ENCODE data around the gene N4BP2L2.

N4BP2L2 gene

DNA sequence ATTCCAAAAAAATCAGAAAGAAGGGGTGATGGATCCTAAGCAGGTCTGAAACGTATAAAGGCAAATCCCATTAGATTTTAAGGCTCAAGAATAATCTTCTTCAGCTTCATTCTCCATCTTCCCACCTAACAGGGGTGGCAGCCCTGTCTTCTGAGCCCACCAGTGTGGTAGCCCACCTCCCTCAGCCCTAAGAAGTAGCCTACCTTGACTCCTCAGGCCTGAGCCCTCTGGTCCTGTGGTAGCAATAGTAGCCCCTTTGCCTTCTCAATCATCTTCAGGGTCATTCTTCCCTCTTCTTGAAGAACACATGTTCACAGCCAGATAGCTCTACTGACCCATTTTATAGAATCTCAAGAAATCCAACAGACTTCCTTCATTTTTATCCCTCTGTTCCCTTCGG lies 33.7 kb downstream of the N4BP2L2 start:
- no peak overlapping the region for H3K27ac ChIP-seq (ENCODE audit: low read length, poor library complexity, severe bottlenecking)
- no peak overlapping the region for H3K14ac ChIP-seq (ENCODE audit: low read length in 2 of 2)
- peaks cover 10% of the 10 kb centered on the region for H3K79me1 ChIP-seq (replicated peaks; ENCODE audit: low read length, poor library complexity, severe bottlenecking)
- H2BK15ac ChIP-seq (ENCODE audit: low read depth, poor library complexity, severe bottlenecking): no peak overlapping the region
- no peak overlapping the region for H2AFZ ChIP-seq (ENCODE audit: low read depth, low read length)
- H2BK12ac ChIP-seq (ENCODE audit: low read length in 2 of 2): no peak overlapping the region
- no peak overlapping the region for H4K91ac ChIP-seq (ENCODE audit: low read length)
- DNase-seq: no peak
- no peak overlapping the region for H3K23ac ChIP-seq (ENCODE audit: low read length in 2 of 2)
- 99% methylated on average over 2 of the region's 2 CpGs for WGBS
- H3K4me1 ChIP-seq (ENCODE audit: control insufficient read depth, insufficient read depth, low read depth, low read length): no peaks in the 10 kb centered on the region
- no peaks in the 10 kb centered on the region for H3K27me3 ChIP-seq (ENCODE audit: control insufficient read depth in 1 of 2, insufficient read depth in 1 of 2, low read length in 2 of 2)
- H3K9me3 ChIP-seq (ENCODE audit: control insufficient read depth, low read length): no peaks in the 10 kb centered on the region
- H3K4me3 ChIP-seq (ENCODE audit: insufficient read depth in 1 of 2, low read depth in 1 of 2, low read length in 2 of 2): no peak overlapping the region
- no peak overlapping the region for H2AK5ac ChIP-seq (ENCODE audit: low read length, severe bottlenecking)
- H3K9ac ChIP-seq (ENCODE audit: low read length): no peak overlapping the region
- no peak overlapping the region for H4K8ac ChIP-seq (ENCODE audit: low read length)
- peaks cover 0 to 71% of the 10 kb centered on the region in 2 experiments for H3K36me3 ChIP-seq (ENCODE audit: control insufficient read depth in 1 of 2, insufficient read depth in 2 of 2, low read depth in 1 of 2, low read length in 2 of 2)
- H2BK120ac ChIP-seq (ENCODE audit: low read depth, low read length): no peak overlapping the region
- no peak overlapping the region for H3K4ac ChIP-seq (ENCODE audit: low read depth in 1 of 2, low read length in 2 of 2)
- no peak overlapping the region for H2BK5ac ChIP-seq (ENCODE audit: low read depth, low read length, poor library complexity, severe bottlenecking)
- H3K18ac ChIP-seq (ENCODE audit: low read depth in 1 of 2, low read length in 2 of 2): no peak overlapping the region
- no peak overlapping the region for H3K4me2 ChIP-seq (ENCODE audit: low read length, poor library complexity, severe bottlenecking)

DNA sequence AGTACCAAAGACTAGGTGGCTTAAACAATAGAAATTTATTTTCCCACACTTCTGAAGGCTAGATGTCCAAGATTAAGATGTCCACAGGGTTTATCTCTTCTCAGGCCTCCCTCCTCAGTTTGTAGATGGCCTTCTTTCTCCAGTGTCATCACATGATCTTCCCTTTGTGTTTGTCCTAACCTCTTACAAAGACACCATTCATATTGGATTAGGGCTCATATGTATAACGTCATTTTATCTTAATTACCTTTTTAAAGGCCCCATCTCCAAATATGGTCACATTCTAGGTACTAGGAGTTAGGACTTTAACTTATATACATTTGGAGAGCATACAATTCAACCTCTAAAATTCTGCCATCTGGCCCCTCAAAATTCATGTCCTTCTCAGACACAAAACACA lies 34.3 kb downstream of the N4BP2L2 start:
- H3K27me3 ChIP-seq (ENCODE audit: control insufficient read depth in 1 of 2, insufficient read depth in 1 of 2, low read length in 2 of 2): no peaks in the 10 kb centered on the region
- 100% methylated on average over 1 of the region's 1 CpG for WGBS
- no peaks in the 10 kb centered on the region for H3K4me1 ChIP-seq (ENCODE audit: control insufficient read depth, insufficient read depth, low read depth, low read length)
- no peak for DNase-seq
- H3K4me2 ChIP-seq (ENCODE audit: low read length, poor library complexity, severe bottlenecking): no peak overlapping the region
- no peak overlapping the region for H3K4me3 ChIP-seq (ENCODE audit: insufficient read depth in 1 of 2, low read depth in 1 of 2, low read length in 2 of 2)
- H4K91ac ChIP-seq (ENCODE audit: low read length): no peak overlapping the region
- H2BK120ac ChIP-seq (ENCODE audit: low read depth, low read length): no peak overlapping the region
- no peak overlapping the region for H2AFZ ChIP-seq (ENCODE audit: low read depth, low read length)
- no peaks in the 10 kb centered on the region for H3K9me3 ChIP-seq (ENCODE audit: control insufficient read depth, low read length)
- no peak overlapping the region for H3K23ac ChIP-seq (ENCODE audit: low read length in 2 of 2)
- no peak overlapping the region for H2AK5ac ChIP-seq (ENCODE audit: low read length, severe bottlenecking)
- no peak overlapping the region for H3K9ac ChIP-seq (ENCODE audit: low read length)
- no peak overlapping the region for H3K18ac ChIP-seq (ENCODE audit: low read depth in 1 of 2, low read length in 2 of 2)
- H3K14ac ChIP-seq (ENCODE audit: low read length in 2 of 2): no peak overlapping the region
- no peak overlapping the region for H2BK15ac ChIP-seq (ENCODE audit: low read depth, poor library complexity, severe bottlenecking)
- H3K36me3 ChIP-seq (ENCODE audit: control insufficient read depth in 1 of 2, insufficient read depth in 2 of 2, low read depth in 1 of 2, low read length in 2 of 2): peaks cover 0 to 64% of the 10 kb centered on the region in 2 experiments
- no peak overlapping the region for H3K4ac ChIP-seq (ENCODE audit: low read depth in 1 of 2, low read length in 2 of 2)
- H3K27ac ChIP-seq (ENCODE audit: low read length, poor library complexity, severe bottlenecking): no peak overlapping the region
- H2BK12ac ChIP-seq (ENCODE audit: low read length in 2 of 2): no peak overlapping the region
- peaks cover 10% of the 10 kb centered on the region for H3K79me1 ChIP-seq (replicated peaks; ENCODE audit: low read length, poor library complexity, severe bottlenecking)
- no peak overlapping the region for H2BK5ac ChIP-seq (ENCODE audit: low read depth, low read length, poor library complexity, severe bottlenecking)
- no peak overlapping the region for H4K8ac ChIP-seq (ENCODE audit: low read length)

GRCh38 chr13:32503727-32504126 lies 34.9 kb downstream of the N4BP2L2 start:
- Histone ChIP-seq H2BK5ac (ENCODE audit: low read depth, low read length, poor library complexity, severe bottlenecking) (no peak overlapping the region), H3K23ac (ENCODE audit: low read length in 2 of 2) (no peak overlapping the region)

GRCh38 chr13:32501064-32501463 lies 37.5 kb downstream of the N4BP2L2 start:
- Histone ChIP-seq H4K91ac (ENCODE audit: low read length) (no peak overlapping the region), H3K4me1 (ENCODE audit: control insufficient read depth, insufficient read depth, low read depth, low read length) (no peaks in the 10 kb centered on the region), H3K4me2 (ENCODE audit: low read length, poor library complexity, severe bottlenecking) (no peak overlapping the region), H2AFZ (ENCODE audit: low read depth, low read length) (no peak overlapping the region), H2BK120ac (ENCODE audit: low read depth, low read length) (no peak overlapping the region), H3K9ac (ENCODE audit: low read length) (no peak overlapping the region), H2BK5ac (ENCODE audit: low read depth, low read length, poor library complexity, severe bottlenecking) (no peak overlapping the region), H3K36me3 (ENCODE audit: control insufficient read depth in 1 of 2, insufficient read depth in 2 of 2, low read depth in 1 of 2, low read length in 2 of 2) (peaks cover 2 to 41% of the 10 kb centered on the region in 2 experiments), H3K27ac (ENCODE audit: low read length, poor library complexity, severe bottlenecking) (no peak overlapping the region), H3K14ac (ENCODE audit: low read length in 2 of 2) (no peak overlapping the region), H2BK15ac (ENCODE audit: low read depth, poor library complexity, severe bottlenecking) (no peak overlapping the region), H2AK5ac (ENCODE audit: low read length, severe bottlenecking) (no peak overlapping the region), H3K4ac (ENCODE audit: low read depth in 1 of 2, low read length in 2 of 2) (no peak overlapping the region), H3K18ac (ENCODE audit: low read depth in 1 of 2, low read length in 2 of 2) (no peak overlapping the region), H3K9me3 (ENCODE audit: control insufficient read depth, low read length) (no peaks in the 10 kb centered on the region), H3K4me3 (ENCODE audit: insufficient read depth in 1 of 2, low read depth in 1 of 2, low read length in 2 of 2) (no peak overlapping the region), H2BK12ac (ENCODE audit: low read length in 2 of 2) (no peak overlapping the region), H3K79me1 (replicated peaks; ENCODE audit: low read length, poor library complexity, severe bottlenecking) (peaks cover 8% of the 10 kb centered on the region), H4K8ac (ENCODE audit: low read length) (no peak overlapping the region), H3K23ac (ENCODE audit: low read length in 2 of 2) (no peak overlapping the region), H3K27me3 (ENCODE audit: control insufficient read depth in 1 of 2, insufficient read depth in 1 of 2, low read length in 2 of 2) (no peaks in the 10 kb centered on the region)
- WGBS: 96% methylated on average over 4 of the region's 6 CpGs
- DNase-seq: peak; percentile 14

More at GRCh38 chr13:32503727-32504126, 34.9 kb downstream of the N4BP2L2 start:
- Histone ChIP-seq H3K27me3 (ENCODE audit: control insufficient read depth in 1 of 2, insufficient read depth in 1 of 2, low read length in 2 of 2) (no peaks in the 10 kb centered on the region), H4K8ac (ENCODE audit: low read length) (no peak overlapping the region), H2BK12ac (ENCODE audit: low read length in 2 of 2) (no peak overlapping the region), H3K4me2 (ENCODE audit: low read length, poor library complexity, severe bottlenecking) (no peak overlapping the region), H3K4me3 (ENCODE audit: insufficient read depth in 1 of 2, low read depth in 1 of 2, low read length in 2 of 2) (no peak overlapping the region), H4K91ac (ENCODE audit: low read length) (no peak overlapping the region), H3K79me1 (replicated peaks; ENCODE audit: low read length, poor library complexity, severe bottlenecking) (peaks cover 7% of the 10 kb centered on the region), H3K18ac (ENCODE audit: low read depth in 1 of 2, low read length in 2 of 2) (no peak overlapping the region), H3K14ac (ENCODE audit: low read length in 2 of 2) (no peak overlapping the region), H2BK120ac (ENCODE audit: low read depth, low read length) (no peak overlapping the region), H3K9me3 (ENCODE audit: control insufficient read depth, low read length) (no peaks in the 10 kb centered on the region), H3K9ac (ENCODE audit: low read length) (no peak overlapping the region), H2AK5ac (ENCODE audit: low read length, severe bottlenecking) (no peak overlapping the region), H2AFZ (ENCODE audit: low read depth, low read length) (no peak overlapping the region), H3K4me1 (ENCODE audit: control insufficient read depth, insufficient read depth, low read depth, low read length) (no peaks in the 10 kb centered on the region), H3K4ac (ENCODE audit: low read depth in 1 of 2, low read length in 2 of 2) (no peak overlapping the region), H3K27ac (ENCODE audit: low read length, poor library complexity, severe bottlenecking) (no peak overlapping the region), H3K36me3 (ENCODE audit: control insufficient read depth in 1 of 2, insufficient read depth in 2 of 2, low read depth in 1 of 2, low read length in 2 of 2) (peaks cover 0 to 59% of the 10 kb centered on the region in 2 experiments), H2BK15ac (ENCODE audit: low read depth, poor library complexity, severe bottlenecking) (no peak overlapping the region)
- DNase-seq: no peak
- 98% methylated on average over 4 of the region's 5 CpGs for WGBS

All from mesenchymal stem cell (in vitro differentiated cells and primary cell).